GM11168 (cell line): ENCODE results near the gene LFNG.

ENCODE experiments used
- in situ Hi-C: fragments of 300-500 bp; cut with MboI; formaldehyde crosslinking; loops from one replicate; pipeline ENCODE4 v1.12.0; 2022; ENCODE audit warnings: low sequenced_read_pairs; ENCODE audit not compliant: unreplicated experiment

Gene LFNG

DNA sequence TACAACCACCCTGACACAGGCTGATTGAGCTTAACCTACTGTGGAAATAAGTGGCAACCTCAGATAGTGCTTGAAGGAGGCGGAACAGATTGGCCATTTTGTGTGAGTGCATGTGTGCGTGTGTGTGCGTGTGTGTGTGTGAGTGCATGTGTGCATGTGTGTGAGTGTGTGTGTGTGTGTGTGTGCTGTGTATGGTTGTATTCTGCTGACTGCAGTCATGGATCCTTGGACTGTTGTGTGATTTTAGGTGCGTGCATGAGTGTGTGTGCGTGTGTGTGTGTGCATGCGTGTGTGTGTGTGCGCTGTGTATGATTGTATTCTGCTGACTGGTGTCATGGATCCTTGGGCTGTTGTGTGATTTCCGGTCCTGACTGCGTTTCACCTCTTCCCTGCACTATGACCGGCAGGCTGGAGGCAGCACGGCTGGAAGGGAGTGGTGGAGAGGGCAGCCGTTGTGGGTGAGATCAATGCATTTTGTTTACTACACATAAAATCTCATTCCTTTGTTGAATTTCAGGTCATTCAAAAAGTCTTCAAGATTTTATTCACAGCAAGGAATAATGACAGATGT, 45.5 kb downstream of the LFNG start:
- in situ Hi-C loops, result no loop called here

DNA sequence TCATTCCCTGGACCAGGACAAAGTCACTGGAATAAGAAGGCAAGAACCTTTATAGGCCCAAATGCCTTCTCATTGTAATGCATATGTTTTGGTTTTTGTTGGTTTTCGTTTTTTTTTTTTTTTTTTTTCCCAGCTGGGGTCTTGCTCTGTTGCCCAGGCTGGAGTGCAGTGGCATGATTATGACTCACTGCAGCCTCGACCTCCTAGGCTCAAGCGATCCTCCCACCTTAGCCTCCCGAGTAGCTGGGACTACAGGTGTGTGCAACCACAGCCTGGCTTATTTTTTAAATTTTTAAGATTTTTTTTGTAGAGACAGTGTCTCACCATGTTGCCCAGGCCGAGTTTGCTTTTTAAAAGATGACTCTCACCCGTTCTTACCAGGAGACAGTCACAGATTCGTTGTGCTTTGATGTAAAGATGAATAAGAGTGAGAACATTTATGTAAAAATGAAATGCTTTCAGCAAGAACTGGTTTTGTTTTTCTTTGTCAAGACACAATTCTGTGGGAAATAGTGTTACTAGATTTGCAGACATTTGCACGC, 46.8 kb downstream of the LFNG start:
- in situ Hi-C loops, result no loop called here

DNA sequence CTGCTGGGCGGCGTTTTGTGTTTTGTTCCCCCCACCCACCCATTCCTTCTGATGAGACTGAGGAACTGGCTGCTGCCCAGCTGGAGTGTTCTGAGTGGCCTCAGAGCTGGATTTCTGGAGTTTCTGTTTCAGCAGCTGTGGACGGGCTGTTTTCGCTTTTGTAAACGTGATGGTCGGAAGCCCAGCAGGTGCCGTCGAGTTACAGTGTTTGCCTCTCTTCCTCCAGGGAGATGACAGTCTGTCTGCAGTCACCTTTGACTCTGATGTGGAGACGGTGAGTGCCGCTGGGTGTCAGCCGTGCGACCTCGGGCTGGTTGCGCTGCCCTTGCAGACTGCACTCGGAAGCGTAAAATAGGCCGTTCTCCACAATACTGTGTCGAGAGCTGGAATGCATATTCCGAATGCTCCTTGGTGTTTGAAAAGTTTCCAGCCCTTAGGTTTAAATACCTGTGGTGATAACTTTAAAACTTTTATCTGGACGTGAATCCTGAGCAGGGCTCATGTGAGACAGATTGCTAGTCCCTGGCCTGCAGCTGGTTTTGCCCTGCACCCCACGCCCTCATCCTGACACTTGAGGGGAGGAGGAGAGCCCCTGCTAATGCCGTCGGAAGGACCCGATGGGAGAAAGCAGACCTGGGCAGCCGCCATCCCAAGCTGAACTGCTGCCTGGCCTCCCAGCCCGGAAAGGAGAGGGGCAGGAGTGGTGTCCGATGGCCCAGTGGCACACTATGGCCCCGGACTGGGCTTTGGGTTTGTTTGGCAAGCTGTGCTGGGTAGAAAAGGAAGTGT, 47.5 kb downstream of the LFNG start:
- in situ Hi-C loops, result no loop called here

DNA sequence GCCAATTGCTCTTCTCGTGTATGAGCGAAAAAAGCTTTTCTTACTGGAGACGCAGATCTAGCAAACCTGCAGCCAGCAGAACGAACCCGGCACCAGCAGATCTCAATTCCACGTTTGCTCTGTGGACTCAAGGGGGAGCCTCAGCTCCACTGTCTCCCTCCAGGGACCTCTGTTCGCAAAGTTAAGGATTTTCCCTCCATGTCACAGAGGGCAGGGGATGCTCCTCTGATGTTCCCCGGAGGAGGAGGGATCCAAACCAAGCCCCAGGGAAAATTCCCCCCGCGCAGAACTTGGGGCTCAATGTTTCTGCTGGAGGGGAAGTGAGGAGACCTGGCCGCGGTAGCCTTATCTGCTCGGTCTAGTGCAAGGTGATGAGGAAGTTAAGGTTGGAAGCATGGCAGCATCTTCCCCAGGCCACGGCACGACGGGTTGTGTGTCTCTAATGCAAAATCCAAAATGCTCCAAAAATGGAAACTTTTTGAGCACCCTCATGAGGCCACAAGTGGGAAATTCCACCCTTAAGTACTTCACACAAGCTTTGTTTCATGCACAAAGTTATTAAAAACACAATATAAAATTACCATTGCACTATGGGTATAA, 48.2 kb downstream of the LFNG start:
- in situ Hi-C loops, result no loop called here

DNA sequence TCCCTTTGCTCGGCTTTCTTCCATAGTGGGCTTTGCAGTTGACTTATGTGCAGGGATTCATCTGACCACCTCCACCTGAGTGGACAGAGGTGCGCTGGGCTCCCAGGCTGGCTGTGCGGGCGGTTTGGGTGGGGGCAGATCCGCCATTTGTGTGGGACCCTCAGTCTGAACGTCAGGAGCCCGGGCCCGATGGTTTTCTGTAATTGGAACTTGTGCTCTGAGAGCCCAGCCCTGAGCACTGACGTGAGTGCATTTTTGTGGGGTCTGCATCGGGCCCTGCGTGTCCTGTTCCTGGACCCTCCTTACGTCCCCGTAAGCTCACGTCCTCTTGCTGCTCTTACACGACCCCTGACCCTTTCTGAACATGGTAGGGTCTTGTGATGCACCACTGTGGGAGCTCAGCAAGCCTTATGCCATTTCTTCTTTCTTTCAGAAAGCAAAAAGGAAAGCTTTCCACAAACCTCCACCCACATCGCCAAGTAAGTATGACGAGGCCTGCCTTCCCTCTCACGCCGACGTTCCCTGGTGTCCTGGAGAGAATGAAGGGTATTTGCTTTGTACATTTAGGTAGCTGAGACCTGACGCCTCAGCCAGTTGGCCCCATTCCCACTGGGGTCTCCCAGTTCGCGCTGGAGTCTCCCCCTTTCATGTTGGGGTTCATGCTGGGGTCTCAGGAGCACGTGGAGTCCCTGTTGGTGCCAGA, 49.1 kb downstream of the LFNG start:
- in situ Hi-C loops, result no loop called here

DNA sequence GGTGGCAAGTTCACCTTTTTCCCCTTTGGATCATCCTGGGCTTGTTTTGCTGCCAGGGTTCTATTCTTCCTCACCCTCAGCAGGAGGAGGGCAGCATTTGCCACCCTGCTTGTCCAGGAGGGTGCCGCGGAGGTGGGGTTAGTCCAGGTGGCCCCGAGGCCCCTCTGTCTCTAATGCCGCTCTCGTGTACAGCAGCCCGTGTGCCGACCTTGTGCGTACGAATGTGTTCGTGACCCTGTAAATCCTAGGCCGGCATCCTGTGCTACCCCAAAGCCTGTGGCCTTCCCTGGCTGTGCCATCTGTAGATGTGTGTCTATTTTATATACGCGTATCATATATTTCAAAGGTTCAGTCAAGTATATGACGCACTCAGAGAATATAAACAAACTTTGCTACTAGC, 49.8 kb downstream of the LFNG start:
- in situ Hi-C loops, result no loop called here

DNA sequence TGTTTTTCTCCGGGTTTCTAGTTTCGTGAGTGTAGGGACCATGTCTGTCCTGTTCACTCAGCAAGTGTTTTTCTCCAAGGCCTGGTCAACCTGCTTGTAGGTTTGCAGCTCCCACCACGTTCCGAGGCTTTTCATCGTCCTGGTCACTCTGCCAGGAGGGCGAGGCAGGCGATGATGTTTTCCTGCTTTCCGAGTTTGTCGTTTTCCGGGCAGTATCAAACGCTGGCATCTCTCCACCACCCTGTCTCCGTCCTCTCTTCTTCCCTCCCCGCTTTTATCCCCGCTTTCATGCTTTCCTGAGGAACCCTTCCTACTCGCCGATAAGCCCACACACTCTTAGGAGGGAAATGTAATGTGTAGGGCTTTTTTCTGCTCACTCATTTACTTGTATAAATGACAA, 50.4 kb downstream of the LFNG start:
- in situ Hi-C loops, result no loop called here

DNA sequence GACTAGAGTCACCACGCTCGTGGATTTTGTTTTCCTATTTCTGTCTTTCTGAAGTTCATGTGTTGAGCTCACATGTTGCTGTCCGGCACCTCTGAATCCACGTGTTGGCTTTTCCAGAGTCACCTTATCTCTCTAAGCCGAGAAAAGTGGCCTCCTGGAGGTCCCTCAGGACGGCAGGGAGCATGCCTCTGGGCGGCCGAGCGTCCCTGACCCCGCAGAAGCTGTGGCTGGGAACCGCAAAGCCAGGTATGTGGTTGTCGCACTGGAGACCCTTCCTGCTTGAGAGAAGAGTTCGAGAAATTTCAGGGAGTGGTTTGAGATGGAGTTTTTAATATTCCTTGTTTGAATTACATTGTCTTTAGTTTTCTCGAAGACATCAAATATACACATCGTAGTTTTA, 51.8 kb downstream of the LFNG start:
- in situ Hi-C loops, result no loop called here

DNA sequence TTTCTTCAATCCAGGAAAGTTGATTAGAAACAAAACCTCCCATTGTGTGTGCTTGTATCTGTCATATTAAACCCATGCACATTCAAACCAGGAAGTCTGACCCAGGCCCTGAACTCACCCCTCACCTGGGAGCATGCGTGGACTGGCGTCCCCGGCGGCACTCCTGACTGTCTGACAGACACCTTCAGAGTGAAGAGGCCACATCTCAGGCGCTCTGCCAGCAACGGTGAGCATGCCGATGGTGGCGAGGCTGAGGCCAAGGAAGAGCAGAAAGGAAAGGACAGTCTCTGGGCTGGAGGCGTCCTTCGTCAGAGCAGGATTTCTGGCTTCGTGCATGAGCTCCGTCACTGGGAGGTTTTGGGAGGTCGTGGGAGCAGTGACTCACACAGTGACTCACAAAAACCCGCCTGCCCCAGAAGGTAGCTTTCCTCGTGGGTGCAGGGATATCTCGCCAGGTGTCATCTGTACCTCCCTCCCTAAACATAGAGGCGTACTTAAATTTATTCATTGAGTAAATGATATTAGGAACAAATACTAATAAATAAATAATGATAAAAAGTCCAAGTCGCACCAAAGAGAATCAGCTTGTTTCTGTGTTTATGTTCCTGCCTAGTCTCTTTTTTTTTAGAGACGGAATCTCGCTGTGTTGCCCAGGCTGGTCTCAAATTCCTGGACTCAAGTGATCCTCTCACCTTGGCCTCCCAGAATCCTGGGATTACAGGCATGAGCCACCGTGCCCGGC, 52.7 kb downstream of the LFNG start:
- in situ Hi-C loops, result no loop called here

DNA sequence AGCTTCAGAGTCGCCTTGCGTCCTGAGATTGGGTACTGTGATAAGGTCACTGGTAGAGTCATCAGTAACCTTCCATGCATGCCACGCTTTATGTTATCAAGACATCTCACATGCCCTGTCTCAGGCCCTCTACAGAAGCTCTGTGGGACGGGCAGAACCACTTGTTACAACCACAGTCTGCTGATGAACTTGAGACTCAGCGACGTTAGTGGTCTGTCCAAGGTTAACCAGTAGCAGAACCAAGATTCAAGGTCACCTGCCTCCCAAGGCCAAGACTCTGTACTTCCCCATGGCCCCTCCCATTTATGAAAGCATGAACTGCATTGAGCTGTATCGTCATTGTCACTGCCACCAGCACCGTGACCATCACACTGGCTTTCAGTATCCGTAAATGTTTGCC, 54.2 kb downstream of the LFNG start:
- in situ Hi-C loops, result no loop called here

DNA sequence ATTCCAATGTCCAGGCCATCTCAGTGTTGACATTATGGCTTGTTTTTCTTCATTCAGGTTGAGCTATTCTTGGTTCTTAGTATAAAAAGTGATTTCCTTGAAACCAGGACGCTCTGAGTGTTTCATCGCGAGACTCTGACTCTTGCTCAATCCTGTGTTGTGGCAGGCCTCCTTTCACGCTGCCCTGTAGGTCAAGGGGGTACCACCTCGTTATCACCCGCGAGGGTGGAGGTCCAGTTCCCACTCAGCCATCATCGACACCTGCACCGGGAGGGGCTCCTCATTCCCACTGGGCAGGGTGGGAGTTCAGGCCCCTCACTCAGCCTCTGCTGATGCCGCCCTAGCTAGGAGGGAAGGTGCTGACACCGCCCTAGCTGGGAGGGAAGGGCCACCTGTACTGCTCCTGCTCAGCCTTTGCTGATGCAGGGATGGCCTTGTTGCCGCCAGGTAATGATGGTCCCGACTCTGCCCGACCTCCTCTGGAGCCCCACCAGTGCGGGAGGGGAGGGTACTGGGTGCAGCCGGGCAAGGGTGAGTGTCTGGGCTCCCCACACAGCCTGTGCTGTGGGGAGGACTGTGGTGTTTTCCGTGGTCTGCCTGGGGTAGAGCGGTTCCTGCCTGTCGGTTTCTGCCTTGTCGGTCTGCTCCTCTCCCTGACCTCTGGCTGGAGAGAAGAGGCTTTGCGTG, 55.6 kb downstream of the LFNG start:
- in situ Hi-C loops, result no loop called here

DNA sequence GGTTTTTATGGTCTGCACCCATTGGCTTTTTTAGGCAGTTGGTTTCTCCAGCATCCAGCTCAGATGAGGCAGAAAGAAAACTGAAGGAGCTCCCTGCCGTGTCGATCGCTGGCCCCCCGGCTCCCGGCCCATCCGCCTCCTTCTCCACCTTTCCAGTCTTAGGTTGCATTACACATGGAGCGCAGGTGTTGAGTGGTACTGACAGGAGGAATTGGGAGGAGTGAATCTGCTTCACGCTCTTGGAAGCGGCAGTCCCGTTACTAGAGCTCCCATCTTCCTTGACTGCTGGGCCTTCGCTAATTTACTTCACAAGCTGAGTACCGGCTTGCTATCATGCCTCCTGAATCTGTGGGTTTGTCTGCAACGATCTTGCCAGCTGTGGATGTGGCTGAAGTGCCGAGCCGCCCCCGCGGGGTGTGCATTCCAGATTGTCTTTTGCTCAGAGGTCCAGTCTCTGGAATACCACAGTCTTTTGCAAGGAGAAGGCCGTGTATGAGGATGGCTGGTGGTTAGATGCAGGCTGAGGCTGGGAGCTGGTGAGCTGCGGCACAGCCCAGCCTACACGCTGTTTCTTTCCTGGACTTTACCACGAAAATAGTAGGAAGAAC, 56.3 kb downstream of the LFNG start:
- in situ Hi-C loops, result no loop called here

DNA sequence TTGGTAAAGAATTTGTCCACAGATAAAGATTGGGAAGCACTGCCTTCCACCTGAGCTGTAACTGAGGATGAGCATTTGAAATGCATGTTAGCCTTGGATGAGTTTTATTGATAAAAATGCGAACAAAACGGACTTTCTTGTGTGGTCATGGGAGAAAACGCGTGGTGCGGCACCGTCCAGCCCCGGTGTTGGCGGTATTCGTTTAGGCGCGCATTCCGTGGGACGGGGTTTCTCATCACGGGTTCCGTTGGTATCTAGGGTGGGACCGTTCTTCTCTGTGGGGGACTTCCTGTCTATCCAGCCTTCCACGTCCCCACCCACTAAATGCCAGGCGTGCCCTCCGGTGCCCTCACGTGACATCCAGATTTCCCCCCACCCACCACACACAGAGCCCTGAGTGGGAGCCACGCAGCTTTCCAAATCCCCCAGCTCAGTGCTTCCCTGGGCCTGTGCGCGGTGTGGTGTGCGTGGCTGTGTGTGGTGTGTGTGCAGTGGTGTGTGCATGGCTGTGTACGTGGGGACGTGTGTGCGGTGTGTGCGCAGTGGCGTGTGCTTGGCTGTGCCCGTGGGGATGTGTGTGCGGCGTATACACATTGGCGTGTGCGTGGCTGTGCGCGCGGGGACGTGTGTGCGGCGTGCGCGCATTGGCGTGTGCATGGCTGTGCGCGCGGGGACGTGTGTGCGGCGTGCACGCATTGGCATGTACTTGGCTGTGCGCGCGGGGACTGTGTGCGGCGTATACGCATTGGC, 57.3 kb downstream of the LFNG start:
- in situ Hi-C loops, result no loop called here
